HAP-1 (cell line): ENCODE data around the gene TELO2.

Experiments
- DNase-seq, 2 experiments: peaks; one replicate each; pipeline ENCODE4 v3.0.0-alpha.2; 2016 to 2020; ENCODE audit warnings: low spot score in 2 of 2
- H3K27me3 ChIP-seq: fragments of 250-450 bp; sonication (Bioruptor Pico); 2 replicates; pipeline ENCODE4 v1.5.1; 2020; ENCODE audit warnings: low read depth, mild to moderate bottlenecking, moderate library complexity
- H3K36me3 ChIP-seq: fragments of 250-450 bp; sonication (Bioruptor Pico); replicated peaks from 2 replicates; pipeline ENCODE4 v1.5.1; 2020; ENCODE audit warnings: mild to moderate bottlenecking
- H3K4me1 ChIP-seq: fragments of 250-450 bp; sonication (Bioruptor Pico); 2 replicates; pipeline ENCODE4 v1.5.1; 2020; ENCODE audit warnings: mild to moderate bottlenecking
- H3K4me3 ChIP-seq: fragments of 250-450 bp; sonication (Bioruptor Pico); 2 replicates; pipeline ENCODE4 v1.5.1; 2020; ENCODE audit warnings: mild to moderate bottlenecking, moderate library complexity
- H3K9me3 ChIP-seq: fragments of 250-450 bp; sonication (Bioruptor Pico); 2 replicates; pipeline ENCODE4 v1.5.1; 2020; ENCODE audit warnings: mild to moderate bottlenecking, moderate library complexity
- in situ Hi-C: fragments of 300-500 bp; cut with MboI; formaldehyde crosslinking; loops from 3 replicates; pipeline ENCODE4 v1.14.3; 2020; ENCODE audit warnings: low sequenced_read_pairs, inconsistent platforms, mixed read lengths

Gene TELO2

GRCh38 chr16:1531638-1531910, 38.4 kb downstream of the TELO2 start:
- Histone ChIP-seq H3K9me3 (no peaks in the 10 kb centered on the region), H3K27me3 (no peaks in the 10 kb centered on the region), H3K4me1 (no peaks in the 10 kb centered on the region), H3K4me3 (no peak overlapping the region), H3K36me3 (no peaks in the 10 kb centered on the region)
- no peak for DNase-seq
- in situ Hi-C loops: no loop called here

- in situ Hi-C loops: no loop called here
- no peaks in the 10 kb centered on the region for H3K27me3 ChIP-seq
Observed at GRCh38 chr16:1532081-1532760, 39.1 kb downstream of the TELO2 start.

GRCh38 chr16:1532771-1533170, 39.6 kb downstream of the TELO2 start:
- Histone ChIP-seq H3K27me3 (no peaks in the 10 kb centered on the region), H3K4me1 (no peaks in the 10 kb centered on the region), H3K9me3 (no peaks in the 10 kb centered on the region), H3K36me3 (no peaks in the 10 kb centered on the region), H3K4me3 (no peak overlapping the region)
- no peak for DNase-seq
- in situ Hi-C loops: no loop called here

More at GRCh38 chr16:1532081-1532760, 39.1 kb downstream of the TELO2 start:
- Histone ChIP-seq H3K4me1 (no peaks in the 10 kb centered on the region), H3K4me3 (no peak overlapping the region), H3K9me3 (no peaks in the 10 kb centered on the region), H3K36me3 (no peaks in the 10 kb centered on the region)
- no peak for DNase-seq

GRCh38 chr16:1533443-1533951, 40.3 kb downstream of the TELO2 start, which contains the start of gene TMEM204:
TSS of gene TMEM204 (plus strand) at chr16:1533666. CDS start at chr16:1534276, 610 bp downstream.
- Histone ChIP-seq H3K9me3 (no peaks in the 10 kb centered on the region), H3K4me3 (no peak within 1 kb of the TSS), H3K27me3 (no peaks in the 10 kb centered on the region), H3K36me3 (no peaks in the 10 kb centered on the region), H3K4me1 (no peaks in the 10 kb centered on the region)
- in situ Hi-C loops: no loop called here
- DNase-seq: no peak

GRCh38 chr16:1534021-1535020, 41.2 kb downstream of the TELO2 start:
- no peak overlapping the region for H3K4me3 ChIP-seq
- H3K27me3 ChIP-seq: no peaks in the 10 kb centered on the region
- no peaks in the 10 kb centered on the region for H3K9me3 ChIP-seq
- no peak for DNase-seq
- in situ Hi-C loops: no loop called here
- no peaks in the 10 kb centered on the region for H3K36me3 ChIP-seq
- H3K4me1 ChIP-seq: no peaks in the 10 kb centered on the region

GRCh38 chr16:1535391-1536291, 42.5 kb downstream of the TELO2 start:
- no peak overlapping the region for H3K4me3 ChIP-seq
- H3K36me3 ChIP-seq: no peaks in the 10 kb centered on the region
- no peaks in the 10 kb centered on the region for H3K27me3 ChIP-seq
- in situ Hi-C loops: no loop called here
- H3K9me3 ChIP-seq: no peaks in the 10 kb centered on the region
- no peaks in the 10 kb centered on the region for H3K4me1 ChIP-seq
- no peak for DNase-seq

- Histone ChIP-seq H3K4me3 (no peak overlapping the region), H3K27me3 (no peaks in the 10 kb centered on the region), H3K36me3 (no peaks in the 10 kb centered on the region), H3K4me1 (no peaks in the 10 kb centered on the region), H3K9me3 (no peaks in the 10 kb centered on the region)
- in situ Hi-C loops: no loop called here
- no peak for DNase-seq
Observed at GRCh38 chr16:1536601-1537000, 43.4 kb downstream of the TELO2 start.

GRCh38 chr16:1537138-1537577, 44.0 kb downstream of the TELO2 start:
- no peak for DNase-seq
- in situ Hi-C loops: no loop called here
- H3K9me3 ChIP-seq: no peaks in the 10 kb centered on the region
- no peak overlapping the region for H3K4me3 ChIP-seq
- H3K36me3 ChIP-seq: no peaks in the 10 kb centered on the region
- H3K4me1 ChIP-seq: no peaks in the 10 kb centered on the region
- no peaks in the 10 kb centered on the region for H3K27me3 ChIP-seq

- no peaks in the 10 kb centered on the region for H3K36me3 ChIP-seq
- in situ Hi-C loops: no loop called here
- H3K4me3 ChIP-seq: no peak overlapping the region
- H3K4me1 ChIP-seq: no peaks in the 10 kb centered on the region
- no peaks in the 10 kb centered on the region for H3K27me3 ChIP-seq
- DNase-seq: no peak
- H3K9me3 ChIP-seq: no peaks in the 10 kb centered on the region
Observed at GRCh38 chr16:1537763-1538289, 44.7 kb downstream of the TELO2 start.

- H3K4me1 ChIP-seq: no peaks in the 10 kb centered on the region
- H3K36me3 ChIP-seq: no peaks in the 10 kb centered on the region
- in situ Hi-C loops: no loop called here
- H3K4me3 ChIP-seq: no peak overlapping the region
- H3K9me3 ChIP-seq: no peaks in the 10 kb centered on the region
- no peaks in the 10 kb centered on the region for H3K27me3 ChIP-seq
- DNase-seq: no peak
Observed at GRCh38 chr16:1538804-1539520, 45.8 kb downstream of the TELO2 start.

GRCh38 chr16:1539720-1540555, 46.8 kb downstream of the TELO2 start:
- H3K27me3 ChIP-seq: no peaks in the 10 kb centered on the region
- in situ Hi-C loops: no loop called here
- H3K4me1 ChIP-seq: no peaks in the 10 kb centered on the region
- DNase-seq: no peak
- H3K4me3 ChIP-seq: no peak overlapping the region
- H3K9me3 ChIP-seq: no peaks in the 10 kb centered on the region
- no peaks in the 10 kb centered on the region for H3K36me3 ChIP-seq

GRCh38 chr16:1540556-1540855, 47.3 kb downstream of the TELO2 start:
- Histone ChIP-seq H3K4me1 (no peaks in the 10 kb centered on the region), H3K4me3 (no peak overlapping the region), H3K36me3 (no peaks in the 10 kb centered on the region), H3K27me3 (no peaks in the 10 kb centered on the region), H3K9me3 (no peaks in the 10 kb centered on the region)
- DNase-seq: no peak
- in situ Hi-C loops: no loop called here
